HUES48 (cell line): ENCODE results near the gene CABP4.

Source experiments
- H3K27ac ChIP-seq: one replicate; pipeline ENCODE4 v1.7.0; 2013; ENCODE audit warnings: low read depth, low read length, inconsistent platforms
- H3K27me3 ChIP-seq: 2 replicates; pipeline ENCODE4 v1.6.1; 2013; ENCODE audit warnings: mild to moderate bottlenecking, low read length; ENCODE audit not compliant: control insufficient read depth, insufficient read depth
- H3K36me3 ChIP-seq: 2 replicates; pipeline ENCODE4 v1.6.1; 2013; ENCODE audit warnings: low read length; ENCODE audit not compliant: control insufficient read depth, insufficient read depth
- H3K4me1 ChIP-seq: 2 replicates; pipeline ENCODE4 v1.6.1; 2013; ENCODE audit warnings: mild to moderate bottlenecking, low read length; ENCODE audit not compliant: control insufficient read depth, insufficient read depth
- H3K4me3 ChIP-seq: 2 replicates; pipeline ENCODE4 v1.5.1; 2013; ENCODE audit warnings: mild to moderate bottlenecking, low read depth, low read length
- H3K9ac ChIP-seq: 2 replicates; pipeline ENCODE4 v1.6.1; 2013; ENCODE audit warnings: mild to moderate bottlenecking, low read depth, low read length, moderate library complexity
- H3K9me3 ChIP-seq: 2 replicates; pipeline ENCODE4 v1.6.1; 2013; ENCODE audit warnings: low read length; ENCODE audit not compliant: control insufficient read depth, insufficient read depth

Gene CABP4

GRCh38 chr11:67431346-67432249, 23.6 kb upstream of the CABP4 start:
- Histone ChIP-seq H3K4me3 (no peak overlapping the region), H3K27ac (no peak overlapping the region), H3K9ac (no peak overlapping the region), H3K36me3 (peaks cover 40% of the 10 kb centered on the region), H3K27me3 (no peaks in the 10 kb centered on the region), H3K9me3 (no peaks in the 10 kb centered on the region), H3K4me1 (peaks cover 8% of the 10 kb centered on the region)

GRCh38 chr11:67432655-67433349, 22.4 kb upstream of the CABP4 start:
- peaks cover 14% of the 10 kb centered on the region for H3K4me1 ChIP-seq
- H3K27me3 ChIP-seq, result no peaks in the 10 kb centered on the region

GRCh38 chr11:67433536-67434394, 21.4 kb upstream of the CABP4 start:
- Histone ChIP-seq H3K36me3 (peaks cover 52% of the 10 kb centered on the region), H3K27ac (no peak overlapping the region)

More at GRCh38 chr11:67432655-67433349, 22.4 kb upstream of the CABP4 start:
- Histone ChIP-seq H3K36me3 (peaks cover 43% of the 10 kb centered on the region), H3K9me3 (no peaks in the 10 kb centered on the region), H3K9ac (no peak overlapping the region), H3K4me3 (no peak overlapping the region), H3K27ac (no peak overlapping the region)

GRCh38 chr11:67434395-67434881, 20.7 kb upstream of the CABP4 start:
- H3K36me3 ChIP-seq, result peaks cover 58% of the 10 kb centered on the region
- H3K4me3 ChIP-seq, result no peak overlapping the region
- no peak overlapping the region for H3K9ac ChIP-seq
- H3K4me1 ChIP-seq, result peaks cover 17% of the 10 kb centered on the region
- no peak overlapping the region for H3K27ac ChIP-seq
- no peaks in the 10 kb centered on the region for H3K9me3 ChIP-seq
- H3K27me3 ChIP-seq, result no peaks in the 10 kb centered on the region

More at GRCh38 chr11:67433536-67434394, 21.4 kb upstream of the CABP4 start:
- H3K27me3 ChIP-seq, result no peaks in the 10 kb centered on the region
- H3K9me3 ChIP-seq, result no peaks in the 10 kb centered on the region
- no peak overlapping the region for H3K4me3 ChIP-seq
- H3K9ac ChIP-seq, result no peak overlapping the region
- H3K4me1 ChIP-seq, result peaks cover 17% of the 10 kb centered on the region

GRCh38 chr11:67435031-67435726, 20.0 kb upstream of the CABP4 start:
- H3K27ac ChIP-seq, result peak overlapping the region; percentile 14
- H3K36me3 ChIP-seq, result peaks cover 65% of the 10 kb centered on the region
- H3K4me3 ChIP-seq, result no peak overlapping the region
- no peaks in the 10 kb centered on the region for H3K27me3 ChIP-seq
- H3K9ac ChIP-seq, result no peak overlapping the region
- H3K9me3 ChIP-seq, result no peaks in the 10 kb centered on the region
- H3K4me1 ChIP-seq, result peaks cover 17% of the 10 kb centered on the region

GRCh38 chr11:67435727-67436458, 19.3 kb upstream of the CABP4 start:
- H3K36me3 ChIP-seq, result peaks cover 70% of the 10 kb centered on the region
- no peaks in the 10 kb centered on the region for H3K9me3 ChIP-seq
- H3K9ac ChIP-seq, result peak overlapping the region; percentile 60
- H3K27me3 ChIP-seq, result no peaks in the 10 kb centered on the region
- H3K4me3 ChIP-seq, result no peak overlapping the region
- peak overlapping the region; percentile 90 for H3K27ac ChIP-seq
- H3K4me1 ChIP-seq, result peaks cover 17% of the 10 kb centered on the region

- Histone ChIP-seq H3K27me3 (no peaks in the 10 kb centered on the region), H3K4me3 (no peak overlapping the region), H3K9ac (peak overlapping the region; percentile 41; the same call in 1 of the 2 replicates), H3K27ac (peak overlapping the region; percentile 90), H3K36me3 (peaks cover 73% of the 10 kb centered on the region), H3K9me3 (no peaks in the 10 kb centered on the region), H3K4me1 (peaks cover 17% of the 10 kb centered on the region)
Observed at GRCh38 chr11:67436459-67437081, 18.6 kb upstream of the CABP4 start.

- H3K4me1 ChIP-seq, result peaks cover 17% of the 10 kb centered on the region
- peak within 1 kb of the TSS; percentile 41 for H3K9ac ChIP-seq
- H3K27me3 ChIP-seq, result no peaks in the 10 kb centered on the region
- peak within 1 kb of the TSS; percentile 90 for H3K27ac ChIP-seq
- H3K4me3 ChIP-seq, result no peak within 1 kb of the TSS
- H3K9me3 ChIP-seq, result no peaks in the 10 kb centered on the region
- H3K36me3 ChIP-seq, result peaks cover 72% of the 10 kb centered on the region
Observed at GRCh38 chr11:67437082-67437808, 17.9 kb upstream of the CABP4 start, which contains the start of gene PTPRCAP. Gene PTPRCAP, minus strand, starts transcription at chr11:67437682. Its CDS starts 63 bp downstream, at chr11:67437619.

- H3K27ac ChIP-seq, result peak overlapping the region; percentile 84
- peaks cover 66% of the 10 kb centered on the region for H3K36me3 ChIP-seq
- no peak overlapping the region for H3K4me3 ChIP-seq
- no peaks in the 10 kb centered on the region for H3K27me3 ChIP-seq
- H3K9ac ChIP-seq, result peak overlapping the region; percentile 40; the same call in 1 of the 2 replicates
- peaks cover 17% of the 10 kb centered on the region for H3K4me1 ChIP-seq
- no peaks in the 10 kb centered on the region for H3K9me3 ChIP-seq
Observed at GRCh38 chr11:67437809-67438157, 17.4 kb upstream of the CABP4 start.
